Astrocyte (in vitro differentiated cells and primary cell): ENCODE results near the gene SMPD3. TPM values are rescaled to one million over a fixed set of nuclear protein-coding genes. Genes with fewer than 3 reads are reported as not detected.

Experiments used
- DNase-seq: peaks from one replicate; pipeline ENCODE4 v3.0.0-alpha.2; 2010; ENCODE audit warnings: low read depth
- FAIRE-seq: peaks from 2 replicates; lab custom pipeline; 2011; peaks lifted over from hg19 to GRCh38; lab: Jason Lieb, UNC
- H2AFZ ChIP-seq: 2 replicates; pipeline ENCODE4 v1.6.0; 2012; ENCODE audit warnings: low read depth, low read length, inconsistent platforms
- H3K27ac ChIP-seq: 2 replicates; pipeline ENCODE4 v1.5.1; 2011; ENCODE audit warnings: low read depth, low read length, inconsistent platforms
- H3K27me3 ChIP-seq: 2 replicates; pipeline ENCODE4 v1.6.0; 2011; ENCODE audit warnings: low read length, inconsistent platforms; ENCODE audit not compliant: insufficient read depth
- H3K36me3 ChIP-seq: 2 replicates; pipeline ENCODE4 v1.5.1; 2011; ENCODE audit warnings: low read length, inconsistent platforms; ENCODE audit not compliant: insufficient read depth
- H3K4me1 ChIP-seq: 2 replicates; pipeline ENCODE4 v1.5.1; 2011; ENCODE audit warnings: low read length, inconsistent platforms; ENCODE audit not compliant: insufficient read depth
- H3K4me2 ChIP-seq: 2 replicates; pipeline ENCODE4 v1.6.0; 2012; ENCODE audit warnings: low read length, inconsistent platforms
- H3K4me3 ChIP-seq: 2 replicates; pipeline ENCODE4 v1.5.1; 2011; ENCODE audit warnings: low read depth, mild to moderate bottlenecking, low read length, inconsistent platforms; ENCODE audit not compliant: insufficient read depth
- H3K79me2 ChIP-seq: 2 replicates; pipeline ENCODE4 v1.6.0; 2012; ENCODE audit warnings: mild to moderate bottlenecking, low read length, inconsistent platforms; ENCODE audit not compliant: insufficient read depth
- H3K9ac ChIP-seq: 2 replicates; pipeline ENCODE4 v1.6.0; 2012; ENCODE audit warnings: mild to moderate bottlenecking, low read length, inconsistent platforms
- H3K9me3 ChIP-seq: 2 replicates; pipeline ENCODE4 v1.5.1; 2012; ENCODE audit warnings: low read depth, mild to moderate bottlenecking, low read length, inconsistent platforms; ENCODE audit not compliant: insufficient read depth
- H4K20me1 ChIP-seq: 2 replicates; pipeline ENCODE4 v1.6.0; 2012; ENCODE audit warnings: low read length, inconsistent platforms; ENCODE audit not compliant: insufficient read depth
- H3K27ac Mint-ChIP-seq: one replicate; pipeline ENCODE4 v1.8.0; 2021; ENCODE audit warnings: mild to moderate bottlenecking, mixed read lengths; ENCODE audit not compliant: unreplicated experiment
- H3K27me3 Mint-ChIP-seq: one replicate; pipeline ENCODE4 v1.8.0; 2021; ENCODE audit warnings: low read depth, mixed read lengths; ENCODE audit not compliant: unreplicated experiment
- H3K36me3 Mint-ChIP-seq: one replicate; pipeline ENCODE4 v1.8.0; 2021; ENCODE audit warnings: low read depth, mixed read lengths; ENCODE audit not compliant: unreplicated experiment
- H3K4me1 Mint-ChIP-seq: one replicate; pipeline ENCODE4 v1.8.0; 2021; ENCODE audit warnings: low read depth, mixed read lengths; ENCODE audit not compliant: unreplicated experiment
- H3K4me3 Mint-ChIP-seq: one replicate; pipeline ENCODE4 v1.8.0; 2021; ENCODE audit warnings: mild to moderate bottlenecking, moderate library complexity, mixed read lengths; ENCODE audit not compliant: unreplicated experiment
- H3K9me3 Mint-ChIP-seq: one replicate; pipeline ENCODE4 v1.8.0; 2021; ENCODE audit warnings: mild to moderate bottlenecking, mixed read lengths; ENCODE audit not compliant: unreplicated experiment
- EZH2 ChIP-seq: IDR thresholded peaks from 2 replicates; pipeline ENCODE4 v1.6.1; 2012; ENCODE audit warnings: mild to moderate bottlenecking, low read length, inconsistent platforms; ENCODE audit not compliant: insufficient read depth
- total RNA-seq: library from RNA; stranded (reverse); gene quantifications from 2 replicates; pipeline ENCODE4 v1.2.1, GENCODE V29; 2021
- TF ChIP-seq, protein P1 (sequence below): IDR thresholded peaks from 2 replicates; pipeline ENCODE4 v1.5.1; 2011; ENCODE audit warnings: low read depth, mild to moderate bottlenecking, inconsistent platforms, low read length, moderate library complexity; ENCODE audit not compliant: insufficient read depth

Gene SMPD3
- total RNA-seq, 1 donor from 2014 or later: 0.25 TPM

DNA sequence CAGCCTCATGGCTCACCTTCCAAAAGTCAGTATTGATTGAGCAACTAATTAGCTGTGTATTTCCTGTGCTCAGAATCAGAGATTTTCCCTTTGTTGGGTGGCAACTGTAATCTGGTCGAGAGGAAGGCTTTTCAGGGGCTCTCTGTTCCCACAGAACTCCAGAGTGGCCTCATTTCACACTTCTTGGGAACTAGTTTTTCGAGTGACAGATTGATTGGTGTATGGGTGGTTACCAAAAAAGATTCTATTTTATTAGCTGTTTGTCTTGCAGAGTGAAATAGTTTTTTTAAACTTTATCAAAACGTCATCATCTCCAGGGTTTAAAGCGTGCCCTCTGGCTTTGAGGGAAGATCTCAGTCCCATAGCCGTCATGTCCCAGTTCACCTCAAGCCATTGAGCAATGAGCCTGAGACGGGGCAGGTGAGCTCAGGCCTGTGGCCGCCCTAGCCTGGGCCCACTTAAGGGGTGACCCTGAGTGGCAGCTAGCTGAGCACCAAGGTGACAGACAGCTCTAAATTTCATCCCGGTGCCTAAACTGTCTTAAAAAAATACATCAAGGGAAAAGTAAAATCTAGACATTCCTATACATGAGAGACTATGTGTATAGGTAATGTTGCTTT lies 53.0 kb downstream of the SMPD3 start:
- no peak overlapping the region for H3K27ac Mint-ChIP-seq
- Histone ChIP-seq H3K27me3 (no peaks in the 10 kb centered on the region), H4K20me1 (no peaks in the 10 kb centered on the region), H3K4me2 (no peak overlapping the region), H2AFZ (no peak overlapping the region), H3K9ac (no peak overlapping the region), H3K27ac (no peak overlapping the region), H3K36me3 (no peaks in the 10 kb centered on the region), H3K4me3 (no peak overlapping the region), H3K79me2 (no peaks in the 10 kb centered on the region), H3K9me3 (no peaks in the 10 kb centered on the region), H3K4me1 (no peaks in the 10 kb centered on the region)
- H3K36me3 Mint-ChIP-seq: no peaks in the 10 kb centered on the region
- peaks cover 7% of the 10 kb centered on the region for H3K4me1 Mint-ChIP-seq
- peaks cover 1% of the 10 kb centered on the region for H3K9me3 Mint-ChIP-seq
- no peak overlapping the region for H3K4me3 Mint-ChIP-seq
- peaks cover 15% of the 10 kb centered on the region for H3K27me3 Mint-ChIP-seq
- no peak for FAIRE-seq
- DNase-seq: no peak
- no peak for TF ChIP-seq EZH2
- TF ChIP-seq, protein P1, sequence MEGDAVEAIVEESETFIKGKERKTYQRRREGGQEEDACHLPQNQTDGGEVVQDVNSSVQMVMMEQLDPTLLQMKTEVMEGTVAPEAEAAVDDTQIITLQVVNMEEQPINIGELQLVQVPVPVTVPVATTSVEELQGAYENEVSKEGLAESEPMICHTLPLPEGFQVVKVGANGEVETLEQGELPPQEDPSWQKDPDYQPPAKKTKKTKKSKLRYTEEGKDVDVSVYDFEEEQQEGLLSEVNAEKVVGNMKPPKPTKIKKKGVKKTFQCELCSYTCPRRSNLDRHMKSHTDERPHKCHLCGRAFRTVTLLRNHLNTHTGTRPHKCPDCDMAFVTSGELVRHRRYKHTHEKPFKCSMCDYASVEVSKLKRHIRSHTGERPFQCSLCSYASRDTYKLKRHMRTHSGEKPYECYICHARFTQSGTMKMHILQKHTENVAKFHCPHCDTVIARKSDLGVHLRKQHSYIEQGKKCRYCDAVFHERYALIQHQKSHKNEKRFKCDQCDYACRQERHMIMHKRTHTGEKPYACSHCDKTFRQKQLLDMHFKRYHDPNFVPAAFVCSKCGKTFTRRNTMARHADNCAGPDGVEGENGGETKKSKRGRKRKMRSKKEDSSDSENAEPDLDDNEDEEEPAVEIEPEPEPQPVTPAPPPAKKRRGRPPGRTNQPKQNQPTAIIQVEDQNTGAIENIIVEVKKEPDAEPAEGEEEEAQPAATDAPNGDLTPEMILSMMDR: no peak

DNA sequence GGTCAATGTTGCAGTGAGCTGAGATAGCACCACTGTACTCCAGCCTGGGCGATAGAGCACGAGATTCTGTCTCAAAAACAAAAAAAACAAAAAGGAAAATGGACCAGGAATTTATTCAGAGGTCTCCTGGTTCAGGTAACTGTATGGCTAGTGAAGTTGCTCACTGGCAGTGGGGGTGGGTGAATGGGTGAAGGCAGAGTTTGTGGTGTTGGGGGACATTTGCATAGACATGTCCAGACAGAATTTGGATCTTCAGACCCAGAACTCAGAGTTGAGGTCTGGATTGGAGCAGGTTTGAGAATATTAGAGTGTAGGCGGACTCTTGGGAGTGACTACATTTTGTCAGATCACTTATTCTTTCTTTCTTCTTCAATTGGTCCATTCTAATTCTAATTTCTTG lies 55.0 kb downstream of the SMPD3 start:
- Histone ChIP-seq H3K36me3 (no peaks in the 10 kb centered on the region), H3K4me2 (no peak overlapping the region), H3K27me3 (no peaks in the 10 kb centered on the region), H3K4me3 (no peak overlapping the region), H3K27ac (no peak overlapping the region), H3K9me3 (no peaks in the 10 kb centered on the region), H3K79me2 (no peaks in the 10 kb centered on the region), H4K20me1 (no peaks in the 10 kb centered on the region), H2AFZ (no peak overlapping the region), H3K4me1 (no peaks in the 10 kb centered on the region), H3K9ac (no peak overlapping the region)
- no peak overlapping the region for H3K27ac Mint-ChIP-seq
- FAIRE-seq: no peak
- H3K4me1 Mint-ChIP-seq: peaks cover 7% of the 10 kb centered on the region
- TF ChIP-seq, protein P1: no peak
- no peak for TF ChIP-seq EZH2
- no peak overlapping the region for H3K4me3 Mint-ChIP-seq
- H3K27me3 Mint-ChIP-seq: peaks cover 25% of the 10 kb centered on the region
- H3K9me3 Mint-ChIP-seq: peaks cover 1% of the 10 kb centered on the region
- no peak for DNase-seq
- H3K36me3 Mint-ChIP-seq: no peaks in the 10 kb centered on the region

DNA sequence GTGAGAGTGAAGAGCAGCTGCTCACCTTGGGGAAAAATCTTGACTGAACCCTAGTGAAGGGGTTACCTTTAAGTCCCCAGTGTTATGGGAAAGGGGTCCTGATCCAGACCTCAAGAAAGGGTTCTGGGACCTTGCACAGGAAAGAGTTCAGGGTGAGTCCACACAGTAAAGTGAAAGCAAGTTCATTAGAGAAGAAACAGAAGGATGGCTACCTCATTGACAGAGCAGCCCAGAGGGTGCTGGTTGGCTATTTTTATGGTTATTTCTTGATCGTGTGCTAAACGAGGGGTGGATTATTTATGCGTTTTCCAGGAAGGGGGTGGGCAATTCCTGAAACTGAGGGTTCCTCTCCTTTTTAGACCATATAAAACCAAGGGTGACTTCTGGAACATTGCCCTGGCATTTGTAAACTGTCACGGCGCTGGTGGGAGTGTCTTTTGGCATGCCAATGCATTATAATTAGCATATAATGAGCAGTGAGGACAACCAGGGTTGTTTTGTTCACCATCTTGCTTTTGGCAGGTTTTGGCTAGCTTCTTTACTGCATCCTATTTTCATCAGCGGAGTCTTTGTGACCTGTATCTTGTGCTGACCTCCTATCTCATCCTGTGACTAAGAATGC lies 58.4 kb downstream of the SMPD3 start:
- H3K36me3 ChIP-seq: no peaks in the 10 kb centered on the region
- no peak for TF ChIP-seq EZH2
- TF ChIP-seq, protein P1: no peak
- no peaks in the 10 kb centered on the region for H3K9me3 ChIP-seq
- H2AFZ ChIP-seq: no peak overlapping the region
- no peaks in the 10 kb centered on the region for H4K20me1 ChIP-seq
- H3K27ac ChIP-seq: no peak overlapping the region
- H3K4me1 ChIP-seq: no peaks in the 10 kb centered on the region
- H3K27me3 Mint-ChIP-seq: peaks cover 27% of the 10 kb centered on the region
- H3K9me3 Mint-ChIP-seq: no peaks in the 10 kb centered on the region
- H3K27ac Mint-ChIP-seq: no peak overlapping the region
- peaks cover 2% of the 10 kb centered on the region for H3K4me1 Mint-ChIP-seq
- no peak for DNase-seq
- FAIRE-seq: no peak
- no peak overlapping the region for H3K4me2 ChIP-seq
- H3K36me3 Mint-ChIP-seq: peaks cover 2% of the 10 kb centered on the region
- no peaks in the 10 kb centered on the region for H3K79me2 ChIP-seq
- no peak overlapping the region for H3K4me3 Mint-ChIP-seq
- H3K4me3 ChIP-seq: no peak overlapping the region
- H3K9ac ChIP-seq: no peak overlapping the region
- H3K27me3 ChIP-seq: peaks cover 4% of the 10 kb centered on the region
